Stimulated activated CD4-positive, alpha-beta T cell treated with anti-CD3 and anti-CD28 coated beads, Interleukin-2, amount 100 ng/mL, for 48 hours (primary cell): Measurements from ENCODE around the gene RAD51C.
"Not testable (repeated sequence)": the region's sequence is repeated elsewhere in the genome, so short reads cannot be mapped to it uniquely, and the experiment has no call there.

Source experiments
- DNase-seq, 2 donors: peaks; one replicate each; pipeline ENCODE4 v3.0.0-alpha.2; 2020

The RAD51C gene

DNA sequence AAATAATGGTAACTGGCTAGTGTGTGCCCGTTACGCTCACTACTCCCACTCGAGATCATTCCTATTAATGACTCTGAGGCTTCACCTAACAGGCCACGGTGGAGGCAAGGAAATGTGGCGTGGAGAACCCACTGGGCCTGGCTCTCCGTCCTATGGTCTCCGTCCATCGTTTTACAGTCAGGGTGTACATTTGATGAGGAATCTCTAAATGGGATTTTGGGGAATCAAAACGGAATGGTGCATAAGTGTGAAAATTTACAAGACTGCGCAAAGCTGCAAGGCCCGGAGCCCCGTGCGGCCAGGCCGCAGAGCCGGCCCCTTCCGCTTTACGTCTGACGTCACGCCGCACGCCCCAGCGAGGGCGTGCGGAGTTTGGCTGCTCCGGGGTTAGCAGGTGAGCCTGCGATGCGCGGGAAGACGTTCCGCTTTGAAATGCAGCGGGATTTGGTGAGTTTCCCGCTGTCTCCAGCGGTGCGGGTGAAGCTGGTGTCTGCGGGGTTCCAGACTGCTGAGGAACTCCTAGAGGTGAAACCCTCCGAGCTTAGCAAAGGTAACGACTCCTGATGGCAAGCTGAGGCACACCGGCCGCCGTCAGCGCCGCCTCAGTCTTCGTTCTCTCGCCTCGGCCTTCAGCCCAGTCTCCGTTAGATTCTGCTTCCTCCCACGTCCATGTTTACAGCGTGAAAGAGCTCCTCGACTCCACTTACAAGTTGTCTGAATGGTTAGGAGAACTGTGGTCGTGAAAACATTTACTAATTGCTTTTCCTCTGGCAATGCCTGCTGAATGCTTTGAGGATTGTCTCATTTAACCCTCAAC, at the start of gene RAD51C:
RAD51C (plus strand) TSS at position 364 of the 817 bp plus-strand sequence; CDS start at position 406, 42 bp downstream.
- DNase-seq, result peak; percentile 84 to 85

DNA sequence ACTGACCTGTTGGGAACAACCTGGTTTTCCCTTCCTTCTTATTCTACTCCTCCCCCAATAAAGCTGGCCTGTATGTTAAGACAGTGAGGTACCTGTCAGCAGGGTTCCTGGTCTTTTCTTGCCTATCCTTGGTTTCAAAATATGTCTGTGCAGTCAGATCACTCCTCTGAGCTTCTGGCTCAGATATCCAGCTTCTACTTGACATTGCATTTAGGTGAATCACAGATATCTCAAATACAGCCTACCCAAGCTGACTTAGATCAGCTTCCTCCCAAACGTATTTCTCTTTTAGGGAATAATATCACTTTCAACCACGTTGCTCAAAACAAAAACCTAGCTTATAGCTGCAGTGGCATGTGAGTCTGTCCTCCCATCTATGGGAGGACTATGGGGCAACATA, 49.3 kb upstream of the RAD51C start:
- no peak for DNase-seq

DNA sequence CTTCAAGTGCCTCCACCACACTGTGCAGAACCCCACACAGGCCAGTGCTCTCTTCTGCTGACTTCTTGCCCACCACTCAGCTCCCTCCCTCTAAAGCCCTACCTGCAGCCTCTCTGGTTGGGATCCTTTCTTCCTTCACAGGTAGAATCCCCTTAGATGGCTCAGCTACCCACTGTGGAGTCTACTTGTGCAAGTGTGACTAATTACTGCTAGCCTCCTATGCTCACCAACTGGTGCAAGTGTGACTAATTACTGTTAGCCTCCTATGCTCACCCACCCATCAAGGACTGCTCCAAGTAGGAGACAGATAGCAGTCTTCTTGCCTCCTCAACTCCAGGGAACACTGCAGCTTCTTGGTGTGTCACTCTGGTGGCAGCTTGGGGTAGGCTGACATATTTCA, 44.2 kb upstream of the RAD51C start:
- DNase-seq, result no peak

DNA sequence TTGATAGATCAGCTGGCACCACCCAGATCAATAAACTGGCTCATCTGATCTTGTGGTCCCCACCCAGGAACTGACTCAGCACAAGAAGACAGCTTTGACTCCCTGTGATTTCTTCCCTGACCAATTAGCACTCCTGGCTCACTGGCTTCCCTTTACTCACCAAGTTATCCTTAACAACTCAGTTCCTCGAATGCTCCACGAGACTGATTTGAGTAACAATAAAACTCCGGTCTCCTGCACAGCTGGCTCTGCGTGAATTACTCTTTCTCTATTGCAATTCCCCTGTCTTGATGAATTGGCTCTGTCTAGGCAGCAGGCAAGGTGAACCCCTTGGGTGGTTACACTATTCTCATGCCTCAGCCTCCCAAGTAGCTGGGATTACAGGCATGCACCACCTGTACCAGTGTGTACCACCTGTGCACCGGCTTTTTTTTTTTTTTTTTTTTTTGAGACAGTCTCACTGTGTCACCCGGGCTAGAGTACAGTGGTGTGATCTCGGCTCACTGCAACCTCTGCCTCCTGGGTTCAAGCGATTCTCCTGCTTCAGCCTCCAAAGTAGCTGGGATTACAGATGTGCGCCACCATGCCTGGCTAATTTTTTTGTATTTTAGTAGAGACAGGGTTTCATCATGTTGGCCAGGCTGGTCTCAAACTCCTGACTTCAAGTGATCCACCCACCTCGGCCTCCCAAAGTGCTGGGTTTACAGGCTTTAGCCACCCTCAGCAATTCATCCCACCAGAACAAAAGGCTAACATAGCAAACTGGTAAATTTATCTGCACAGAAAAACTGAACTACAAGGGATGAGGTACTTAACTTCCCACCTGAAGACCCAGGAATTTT, 34.2 kb upstream of the RAD51C start:
- DNase-seq, result not testable (repeated sequence)

DNA sequence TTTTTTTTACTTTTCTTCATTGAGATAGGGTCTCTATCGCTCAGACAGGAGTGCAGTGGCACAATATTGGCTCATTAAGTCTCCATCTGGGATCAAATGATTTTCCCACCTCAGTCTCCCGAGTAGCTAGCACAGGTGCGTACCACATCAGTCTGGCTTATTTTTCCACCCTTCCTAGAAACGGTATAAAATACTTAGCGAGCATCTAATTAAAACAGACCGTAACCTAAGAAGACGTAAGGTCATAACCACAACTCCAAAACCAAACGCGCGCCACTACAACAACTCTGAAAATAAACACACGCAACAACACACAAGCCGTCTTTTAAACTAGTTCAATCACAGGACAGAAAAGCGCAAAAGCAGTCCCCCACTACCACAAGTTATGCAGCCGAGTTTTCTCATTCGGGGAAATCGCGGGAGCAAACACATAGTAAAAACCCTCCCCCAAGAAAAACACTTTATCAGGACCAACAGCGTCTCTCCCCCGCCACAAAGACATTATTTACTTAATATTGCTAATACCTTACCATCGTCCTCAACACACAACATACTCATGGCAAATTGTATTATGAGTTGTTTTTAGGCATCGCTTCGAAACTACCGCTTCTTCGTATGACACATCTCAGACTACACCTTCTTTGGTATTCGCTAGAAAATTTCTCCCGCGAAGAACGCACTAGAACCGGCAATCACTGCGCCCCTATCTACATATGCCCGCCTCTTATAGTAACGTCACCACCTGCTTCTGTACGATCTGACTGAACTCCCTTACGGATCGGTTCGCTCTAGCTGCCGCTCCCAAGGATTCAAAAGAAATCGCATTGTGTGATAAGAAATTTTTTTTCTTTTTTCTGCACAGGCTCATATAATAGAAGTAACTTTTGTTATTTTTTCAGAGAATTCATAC, 33.3 kb upstream of the RAD51C start:
- peak; percentile 76 to 78 for DNase-seq

DNA sequence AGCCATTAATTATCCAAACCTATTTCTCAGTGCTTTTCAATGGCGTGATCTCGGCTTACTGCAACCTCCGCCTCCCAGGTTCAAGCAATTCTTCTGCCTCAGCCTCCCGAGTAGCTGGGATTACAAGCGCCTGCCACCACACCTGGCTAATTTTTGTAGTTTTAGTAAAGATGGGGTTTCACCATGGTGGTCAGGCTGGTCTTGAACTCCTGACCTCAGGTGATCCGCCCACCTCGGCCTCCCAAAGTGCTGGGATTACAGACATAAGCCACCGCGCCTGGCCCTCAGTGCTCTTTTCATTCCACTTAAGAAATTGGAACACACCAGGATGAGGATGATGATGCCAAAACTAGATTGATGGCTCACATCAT, 32.7 kb upstream of the RAD51C start:
- DNase-seq, result not testable (repeated sequence)

DNA sequence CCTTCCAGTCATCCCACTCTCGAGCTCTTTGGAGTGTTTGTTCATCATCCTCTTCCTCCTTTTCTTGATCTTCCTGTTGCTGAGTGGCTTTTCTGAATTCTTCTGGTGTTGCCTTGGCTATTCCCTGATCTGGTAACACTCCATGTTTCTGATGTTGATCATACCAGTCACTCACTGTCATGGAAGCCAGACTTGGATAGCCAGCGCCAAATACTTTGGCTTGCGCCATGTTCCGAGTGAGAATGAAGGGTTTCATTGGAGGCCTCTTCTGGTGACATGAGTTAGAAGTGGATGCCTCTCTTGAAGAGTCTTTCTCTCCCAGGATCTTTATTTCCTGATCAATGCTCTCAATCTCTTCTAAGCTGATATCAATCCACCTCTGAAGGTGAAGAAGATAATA, 31.8 kb upstream of the RAD51C start:
- DNase-seq, result no peak

DNA sequence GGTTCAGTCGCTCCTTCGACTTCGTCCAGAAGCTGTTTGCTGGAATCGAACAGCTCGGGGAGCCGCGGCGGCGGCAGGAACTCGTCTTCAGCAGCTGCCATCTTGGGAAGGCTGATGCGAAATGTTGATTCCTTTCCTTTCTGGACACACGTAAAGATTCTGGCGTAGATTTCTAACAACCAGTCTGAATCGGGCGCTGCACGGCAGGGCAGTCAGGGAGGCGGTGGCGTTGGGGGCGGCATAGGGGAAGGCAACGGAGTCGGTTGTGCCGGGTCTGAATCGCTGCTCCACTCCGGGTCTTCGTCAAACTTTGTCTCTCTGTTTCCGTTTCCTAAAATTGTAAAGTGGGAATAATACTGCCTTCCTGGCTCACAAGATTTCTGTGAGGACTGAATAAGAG, 30.9 kb upstream of the RAD51C start:
- DNase-seq, result no peak

DNA sequence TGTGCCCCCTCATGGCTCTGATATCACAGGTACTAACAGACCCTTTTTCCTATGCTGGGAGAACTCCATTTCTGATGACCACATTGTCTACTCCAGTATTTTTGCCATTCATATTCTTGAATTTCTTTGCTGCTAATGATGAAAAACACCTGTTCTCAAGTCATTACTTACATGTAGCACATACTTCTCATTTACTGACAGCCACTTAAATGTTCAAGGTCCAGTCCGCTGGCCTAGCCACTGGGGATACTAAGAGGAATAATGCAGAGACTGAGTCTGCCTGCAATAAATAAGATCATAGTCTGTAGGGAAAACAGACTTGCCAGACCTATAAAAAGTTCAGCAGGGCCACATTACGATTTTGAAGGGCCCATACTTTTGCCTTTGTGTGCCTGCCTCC, 28.1 kb upstream of the RAD51C start:
- DNase-seq, result no peak

DNA sequence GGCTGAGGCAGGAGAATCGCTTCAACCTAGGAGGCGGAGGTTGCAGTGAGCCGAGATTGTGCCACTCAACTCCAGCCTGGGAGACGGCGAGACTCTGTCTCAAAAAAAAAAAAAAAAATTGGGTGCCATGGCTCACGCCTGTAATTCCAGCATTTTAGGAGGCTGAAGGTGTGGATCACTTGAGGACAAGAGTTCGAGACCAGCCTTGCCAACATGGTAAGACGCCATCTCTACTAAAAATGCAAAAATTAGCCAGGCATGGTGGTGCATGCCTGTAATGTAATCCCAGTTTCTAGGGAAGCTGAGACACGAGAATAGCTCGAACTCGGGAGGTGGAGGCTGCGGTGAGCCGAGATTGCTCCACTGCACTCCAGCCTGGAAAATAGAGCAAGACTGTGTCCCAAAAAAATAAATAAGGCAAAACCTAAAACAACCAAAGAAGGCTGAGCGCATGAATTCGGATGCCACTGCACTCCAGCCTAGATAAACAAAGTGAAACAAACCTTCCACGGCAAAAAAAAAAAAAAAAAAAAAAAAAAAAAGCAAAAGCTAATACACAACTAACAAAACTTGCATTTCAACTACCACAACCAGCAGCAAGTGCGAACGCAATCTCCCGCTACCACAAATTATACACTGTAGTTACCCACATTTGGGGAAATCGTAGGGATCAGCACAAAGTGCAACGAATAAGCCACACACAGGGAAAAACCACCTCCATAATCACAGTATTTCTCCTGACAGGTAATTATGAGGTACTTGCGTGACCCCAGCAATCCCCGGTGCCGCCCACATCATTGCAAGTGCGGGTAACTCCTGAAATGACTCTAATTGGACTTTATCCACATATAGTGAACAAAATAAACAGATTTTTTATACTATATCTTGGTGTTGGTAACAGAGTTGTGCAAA, 26.2 kb upstream of the RAD51C start:
- no peak for DNase-seq

DNA sequence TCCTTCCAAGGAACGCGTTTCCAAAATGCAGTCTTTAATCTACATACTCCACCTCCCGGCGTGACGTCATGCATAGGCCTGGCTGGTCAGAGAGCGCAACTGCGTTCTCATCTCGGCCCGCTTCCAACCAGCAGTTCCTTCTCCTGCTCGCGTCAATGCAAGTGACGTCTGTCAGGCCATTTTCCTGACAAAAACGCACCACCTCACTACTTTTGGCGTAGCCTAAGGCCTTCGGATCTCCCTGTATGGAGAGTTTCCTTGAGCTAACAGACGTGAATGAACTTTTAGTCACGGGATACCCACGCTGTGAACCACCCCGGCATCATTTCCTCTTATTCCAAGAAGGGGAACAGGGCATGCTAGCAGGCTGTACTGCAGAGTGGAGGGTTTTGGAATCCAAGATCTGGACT, 25.5 kb upstream of the RAD51C start:
- peak in 1 of 2 donors; percentile 18 for DNase-seq

DNA sequence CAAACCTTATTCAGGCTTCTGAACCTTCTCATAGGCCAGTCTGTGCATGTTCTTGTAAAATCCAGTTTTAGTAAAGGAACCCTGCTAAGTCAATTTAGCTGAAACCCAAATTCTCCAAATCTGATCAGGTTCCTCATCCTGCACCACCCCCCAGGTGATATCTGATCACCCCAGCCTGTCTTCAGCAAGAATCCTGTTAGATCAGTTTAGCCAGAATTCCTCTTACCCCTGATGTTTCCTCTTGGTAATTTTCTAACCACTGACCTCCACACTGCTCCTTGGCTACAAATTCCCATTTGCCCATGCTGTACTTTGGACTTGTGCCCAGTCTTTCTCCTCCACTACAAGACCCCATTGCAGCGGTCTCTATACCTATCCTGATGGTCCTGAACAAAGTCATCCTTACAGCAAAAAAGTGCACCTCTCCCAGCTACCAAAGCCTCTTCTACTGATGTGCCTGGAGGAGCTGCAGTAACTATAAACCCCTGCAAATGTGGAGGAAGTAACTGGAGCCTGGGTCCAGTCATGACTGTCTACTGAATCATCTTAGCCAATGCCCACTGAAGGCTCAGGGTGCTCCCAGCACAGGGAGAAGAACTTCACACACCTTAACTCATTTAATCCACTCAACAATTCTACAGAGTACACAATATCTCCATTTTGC, 24.3 kb upstream of the RAD51C start:
- DNase-seq, result no peak

DNA sequence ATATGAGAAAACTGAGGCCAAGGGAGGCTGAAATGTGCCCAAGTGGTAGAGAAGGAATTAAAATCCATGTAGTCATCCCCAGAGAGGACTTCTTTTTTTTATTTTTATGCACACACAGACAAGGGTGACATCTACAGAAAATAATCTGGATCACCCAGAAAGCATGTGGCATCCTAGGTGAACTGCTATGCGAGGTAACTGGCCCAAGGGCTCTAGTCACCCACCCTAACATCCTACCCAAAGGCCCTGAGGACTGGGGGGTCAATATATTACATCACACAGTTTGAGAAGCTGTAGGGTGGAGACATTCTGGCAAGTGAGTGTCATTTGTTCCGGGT, 23.8 kb upstream of the RAD51C start:
- no peak for DNase-seq

DNA sequence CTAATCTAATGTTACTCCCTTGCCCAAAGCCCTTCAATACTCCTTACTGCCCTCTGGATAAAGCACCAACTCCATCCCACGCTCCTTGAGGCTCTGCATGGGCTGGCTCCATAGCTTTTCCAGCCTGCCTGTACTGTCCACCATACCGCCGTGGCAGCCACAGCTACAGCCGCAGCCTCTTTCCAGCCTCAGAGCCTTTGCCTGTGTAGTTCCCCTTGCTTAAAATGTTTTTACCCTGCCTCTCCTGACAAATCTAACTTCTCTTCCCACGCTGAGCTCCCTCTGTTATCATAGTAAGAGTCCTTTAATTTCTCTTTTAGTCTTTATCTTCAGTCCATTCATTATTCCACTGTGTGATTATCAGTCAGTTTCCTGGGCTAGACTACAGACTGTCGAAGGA, 22.5 kb upstream of the RAD51C start:
- DNase-seq, result no peak

DNA sequence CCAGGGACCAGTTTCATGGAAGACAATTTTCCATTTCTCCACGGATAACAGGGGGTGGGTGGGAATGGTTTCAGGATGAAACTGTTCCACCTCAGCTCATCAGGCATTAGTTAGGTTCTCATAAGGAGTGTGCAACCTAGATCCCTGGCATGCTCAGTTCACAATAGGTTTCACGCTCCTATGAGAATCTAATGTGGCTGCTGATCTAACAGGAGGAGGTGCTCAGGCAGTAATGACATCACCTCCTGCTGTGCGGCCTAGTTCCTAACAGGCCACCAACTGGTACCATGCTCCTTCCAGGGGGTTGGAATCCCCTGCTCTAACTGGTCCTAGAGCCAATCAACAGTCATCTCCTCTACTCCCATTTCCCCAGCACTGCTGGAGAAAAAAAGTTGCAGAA, 20.4 kb upstream of the RAD51C start:
- DNase-seq, result no peak

DNA sequence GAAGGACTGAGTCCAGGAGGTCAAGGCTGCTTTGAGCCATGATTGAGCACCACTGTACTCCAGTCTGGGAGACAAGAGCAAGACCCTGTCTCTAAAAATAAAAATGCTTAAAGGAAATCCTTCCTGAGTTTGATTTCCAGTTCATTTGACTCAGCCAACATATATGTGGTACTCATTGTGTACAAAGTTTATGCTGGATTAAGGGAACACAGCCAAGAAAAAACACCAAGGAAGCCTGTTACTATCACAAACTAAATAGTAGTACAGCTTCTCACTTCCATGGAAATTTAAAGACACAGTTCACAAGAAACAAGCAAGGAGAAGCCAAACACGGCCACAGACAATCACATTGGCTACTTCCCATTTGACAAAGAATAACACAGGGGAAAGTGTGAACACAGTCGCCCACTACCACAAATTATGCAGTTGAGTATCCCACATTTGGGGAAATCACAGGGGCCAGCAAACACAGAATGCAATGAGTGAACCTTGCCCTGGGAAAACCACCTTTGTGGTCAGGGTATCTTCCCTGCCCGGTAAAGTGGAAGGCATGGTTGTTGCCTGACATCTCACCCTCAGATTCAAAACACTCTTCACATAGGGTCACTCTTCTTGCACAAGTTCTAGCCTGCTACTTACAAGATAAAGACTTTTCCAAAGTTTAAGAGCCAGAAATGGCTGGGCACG, 15.1 kb upstream of the RAD51C start:
- DNase-seq, result no peak

DNA sequence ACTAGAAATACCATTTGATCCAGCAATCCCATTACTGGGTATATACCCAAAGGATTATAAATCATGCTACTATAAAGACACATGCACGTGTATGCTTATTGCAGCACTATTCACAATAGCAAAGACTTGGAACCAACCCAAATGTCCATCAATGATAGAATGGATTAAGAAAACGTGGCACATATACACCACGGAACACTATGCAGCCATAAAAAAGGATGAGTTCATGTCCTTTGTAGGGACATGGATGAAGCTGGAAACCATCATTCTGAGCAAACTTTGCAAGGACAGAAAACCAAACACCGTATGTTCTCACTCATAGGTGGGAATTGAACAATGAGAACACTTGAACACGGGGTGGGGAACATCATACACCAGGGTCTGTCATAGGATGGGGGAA, 14.1 kb upstream of the RAD51C start:
- DNase-seq, result not testable (repeated sequence)

DNA sequence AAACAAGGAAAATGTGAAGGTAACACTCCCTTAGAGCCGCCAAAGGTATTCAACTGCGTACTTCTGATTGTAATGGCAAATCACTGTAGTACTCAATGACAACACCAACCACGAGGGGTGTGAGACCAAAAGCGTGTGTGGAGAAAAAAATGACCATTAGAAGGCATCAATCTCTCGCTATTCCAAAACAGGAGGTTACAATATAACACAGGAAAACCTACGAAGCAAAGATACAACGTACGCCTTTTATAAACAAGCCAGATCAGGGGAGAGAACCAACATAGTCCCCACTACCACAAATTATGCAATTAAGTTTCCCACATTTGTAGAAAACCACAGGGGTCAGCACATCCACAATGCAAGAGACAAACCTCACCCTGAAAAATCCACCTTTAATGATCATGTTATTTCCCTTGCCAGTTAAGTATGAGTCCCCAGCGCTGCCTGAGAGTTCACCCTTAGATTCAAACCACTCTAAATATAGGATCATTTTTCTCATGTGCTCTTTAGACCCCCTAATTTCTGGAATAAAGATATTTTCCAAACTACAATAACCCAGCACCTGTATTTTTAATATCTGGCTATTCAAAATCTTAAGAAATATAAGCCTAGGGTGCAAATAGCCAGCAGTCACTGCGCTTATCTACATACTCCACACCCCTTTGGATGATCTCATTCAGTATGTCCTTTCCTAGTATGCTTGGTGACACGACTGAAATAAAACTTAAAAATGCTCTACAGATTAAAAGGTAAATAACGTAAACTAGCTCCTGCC, 13.0 kb upstream of the RAD51C start:
- no peak for DNase-seq

DNA sequence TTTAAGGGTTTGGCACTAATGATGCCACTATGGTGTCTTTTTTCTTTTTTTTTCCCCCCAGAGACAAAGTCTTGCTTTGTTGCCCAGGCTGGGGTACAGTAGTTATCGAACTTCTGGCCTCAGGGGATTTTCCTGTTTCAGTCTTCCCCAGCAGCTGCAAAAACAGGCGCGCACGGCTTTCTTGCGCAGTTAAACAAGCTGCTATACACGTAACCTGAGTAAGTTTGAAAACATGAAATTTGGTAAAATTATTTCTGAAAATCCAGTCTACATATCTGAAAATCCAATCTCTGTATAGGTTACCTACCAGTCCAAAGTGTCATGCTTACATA, 12.4 kb upstream of the RAD51C start:
- no peak for DNase-seq

DNA sequence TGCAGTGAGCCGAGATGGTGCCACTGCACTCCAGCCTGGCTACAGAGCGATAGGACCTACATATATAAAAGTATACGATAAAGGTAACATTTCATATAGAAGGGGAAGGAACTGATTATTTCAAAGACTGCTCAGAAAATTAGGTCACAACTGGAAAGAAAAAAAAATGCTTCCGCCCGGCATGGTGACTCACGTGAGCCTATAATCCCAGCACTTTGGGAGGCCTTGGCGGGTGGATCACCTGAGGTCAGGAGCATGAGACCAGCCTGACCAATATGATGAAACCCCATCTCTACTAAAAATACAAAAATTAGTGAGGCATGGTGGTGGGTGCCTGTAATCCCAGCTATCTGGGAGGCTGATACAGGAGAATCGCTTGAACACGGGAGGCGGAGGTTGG, 8.4 kb upstream of the RAD51C start:
- no peak for DNase-seq
